Measurements from ENCODE around the gene NKX2-4.
"Not testable (repeated sequence)": the region's sequence is repeated elsewhere in the genome, so short reads cannot be mapped to it uniquely, and the experiment has no call there.

The NKX2-4 gene

DNA sequence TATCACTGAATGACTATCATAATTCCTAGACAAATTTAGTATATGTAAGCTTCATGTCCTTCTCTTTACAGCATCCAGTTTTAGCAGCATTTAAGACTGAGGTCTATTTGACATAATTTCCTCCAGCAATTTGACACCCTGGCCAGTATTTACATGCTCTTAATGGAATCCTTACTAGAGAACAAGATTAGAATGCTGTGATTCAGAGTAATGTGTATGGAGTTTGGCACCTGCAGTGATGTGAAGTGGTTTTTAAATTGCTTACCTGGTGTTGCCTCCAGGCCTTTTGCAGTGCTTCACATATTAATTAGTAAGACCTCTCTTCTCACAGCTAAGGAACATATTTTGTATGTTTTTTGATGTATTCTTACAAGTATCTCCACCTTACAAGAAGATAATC, 9.8 kb downstream of the NKX2-4 start:
- TF ChIP-seq POLR2A (IDR thresholded peaks at IDR 0.05; ENCODE audit: low read length) (no peak), GATA1 (IDR thresholded peaks at IDR 0.05; ENCODE audit: low read depth, low read length) (no peak)
- DNase-seq, result no peak

GRCh38 chr20:21386111-21386510, 11.2 kb downstream of the NKX2-4 start:
- TF ChIP-seq POLR2A (IDR thresholded peaks at IDR 0.05; ENCODE audit: low read length) (no peak), GATA1 (IDR thresholded peaks at IDR 0.05; ENCODE audit: low read depth, low read length) (no peak)
- DNase-seq, result no peak

DNA sequence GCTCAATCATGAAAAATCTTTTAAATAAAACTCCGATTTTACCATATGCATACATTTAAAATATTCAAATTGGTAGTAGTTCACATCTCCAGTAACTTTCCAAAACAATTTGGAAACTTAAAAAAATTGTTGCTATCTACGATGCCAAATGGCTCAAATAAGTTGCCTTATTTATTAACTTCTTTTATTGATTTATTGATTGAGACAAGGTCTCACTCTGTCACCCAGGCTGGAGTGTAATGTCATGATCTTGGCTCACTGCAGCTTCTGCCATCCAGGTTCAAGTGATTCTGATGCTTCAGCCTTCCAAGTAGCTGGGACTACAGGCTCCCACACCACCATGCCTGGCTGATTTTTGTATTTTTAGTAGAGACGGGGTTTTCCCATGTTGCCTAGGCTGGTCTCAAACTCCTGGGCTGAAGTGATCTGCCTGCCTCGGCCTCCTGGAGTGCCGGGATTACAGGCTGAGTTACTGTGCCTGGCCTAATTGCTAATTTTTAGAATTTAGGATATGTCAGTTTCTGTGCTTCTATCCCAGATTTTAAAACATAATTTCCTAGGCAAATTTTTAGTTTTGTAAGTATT, 12.9 kb downstream of the NKX2-4 start:
- TF ChIP-seq GATA1 (IDR thresholded peaks at IDR 0.05; ENCODE audit: low read depth, low read length), result no peak
- no peak for TF ChIP-seq POLR2A (IDR thresholded peaks at IDR 0.05; ENCODE audit: low read length)
- DNase-seq, result no peak

- TF ChIP-seq GATA1 (IDR thresholded peaks at IDR 0.05; ENCODE audit: low read depth, low read length), result no peak
- no peak for TF ChIP-seq POLR2A (IDR thresholded peaks at IDR 0.05; ENCODE audit: low read length)
- DNase-seq, result no peak
Measured at GRCh38 chr20:21381619-21382018, 15.7 kb downstream of the NKX2-4 start.

GRCh38 chr20:21380711-21381110, 16.6 kb downstream of the NKX2-4 start:
- no peak for DNase-seq
- no peak for TF ChIP-seq POLR2A (IDR thresholded peaks at IDR 0.05; ENCODE audit: low read length)
- no peak for TF ChIP-seq GATA1 (IDR thresholded peaks at IDR 0.05; ENCODE audit: low read depth, low read length)

DNA sequence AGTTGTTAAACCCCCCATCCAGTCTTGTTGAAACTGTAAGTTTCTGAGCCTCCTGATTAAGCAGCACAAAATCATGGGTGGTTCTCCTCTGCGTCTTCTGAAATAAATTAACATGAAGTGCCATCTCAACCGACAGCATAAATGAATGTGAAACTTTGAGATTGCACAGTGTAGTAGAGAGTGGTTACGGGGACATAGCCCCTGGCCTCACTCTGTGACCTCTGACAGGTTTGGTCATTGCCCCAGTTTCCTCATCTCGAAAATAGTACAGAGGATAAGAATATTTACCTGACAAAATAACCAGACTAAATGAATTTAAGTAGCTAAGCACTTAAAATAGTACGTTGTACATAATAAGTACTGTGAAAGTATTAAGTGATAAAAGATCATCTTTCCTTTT, 19.1 kb downstream of the NKX2-4 start:
- no peak for DNase-seq
- TF ChIP-seq GATA1 (IDR thresholded peaks at IDR 0.05; ENCODE audit: low read depth, low read length) (no peak), POLR2A (IDR thresholded peaks at IDR 0.05; ENCODE audit: low read length) (no peak)

- TF ChIP-seq GATA1 (IDR thresholded peaks at IDR 0.05; ENCODE audit: low read depth, low read length) (no peak), POLR2A (IDR thresholded peaks at IDR 0.05; ENCODE audit: low read length) (no peak)
- DNase-seq, result no peak
Measured at GRCh38 chr20:21377701-21378100, 19.6 kb downstream of the NKX2-4 start.

DNA sequence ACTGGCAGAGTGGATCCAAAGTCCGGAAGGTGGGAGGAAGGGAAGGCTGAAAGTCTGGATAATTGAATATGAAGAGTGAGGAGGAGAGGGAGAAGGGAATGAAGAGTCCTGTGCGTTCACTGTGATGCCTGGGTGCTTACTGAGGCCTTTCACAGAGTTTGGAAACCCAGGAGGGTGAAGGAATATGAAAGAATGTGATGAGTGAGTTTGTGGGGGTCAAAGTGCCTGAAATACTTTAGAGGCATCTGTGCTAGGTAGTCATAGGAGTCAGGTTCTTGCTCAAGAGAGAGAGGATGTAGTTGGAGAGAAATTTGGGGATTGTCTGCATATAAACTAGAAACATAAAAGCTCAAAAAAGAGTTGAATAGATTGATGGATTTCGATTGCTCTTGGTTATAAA, 20.7 kb downstream of the NKX2-4 start:
- TF ChIP-seq POLR2A (IDR thresholded peaks at IDR 0.05; ENCODE audit: low read length), result no peak
- TF ChIP-seq GATA1 (IDR thresholded peaks at IDR 0.05; ENCODE audit: low read depth, low read length), result no peak
- no peak for DNase-seq

DNA sequence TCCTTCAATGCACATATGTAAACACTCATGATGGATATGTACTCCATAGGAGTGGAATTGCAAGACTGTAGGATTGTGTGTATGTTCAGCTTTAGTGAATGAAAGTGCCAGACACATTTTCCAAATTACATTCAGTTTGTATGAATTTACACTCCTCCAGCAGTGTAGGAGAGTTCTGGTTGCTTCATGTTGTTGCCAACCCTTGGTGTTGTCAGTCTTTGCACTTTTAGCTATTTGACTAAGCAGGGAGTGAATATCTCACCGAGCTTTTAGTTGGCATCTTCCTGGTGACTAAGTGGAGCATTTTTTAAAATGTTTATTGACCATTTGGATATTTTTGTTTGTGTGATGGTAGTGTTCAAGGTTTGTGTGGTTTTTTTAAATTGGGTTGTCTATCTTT, 23.9 kb downstream of the NKX2-4 start:
- no peak for TF ChIP-seq GATA1 (IDR thresholded peaks at IDR 0.05; ENCODE audit: low read depth, low read length)
- TF ChIP-seq POLR2A (IDR thresholded peaks at IDR 0.05; ENCODE audit: low read length), result no peak
- no peak for DNase-seq

DNA sequence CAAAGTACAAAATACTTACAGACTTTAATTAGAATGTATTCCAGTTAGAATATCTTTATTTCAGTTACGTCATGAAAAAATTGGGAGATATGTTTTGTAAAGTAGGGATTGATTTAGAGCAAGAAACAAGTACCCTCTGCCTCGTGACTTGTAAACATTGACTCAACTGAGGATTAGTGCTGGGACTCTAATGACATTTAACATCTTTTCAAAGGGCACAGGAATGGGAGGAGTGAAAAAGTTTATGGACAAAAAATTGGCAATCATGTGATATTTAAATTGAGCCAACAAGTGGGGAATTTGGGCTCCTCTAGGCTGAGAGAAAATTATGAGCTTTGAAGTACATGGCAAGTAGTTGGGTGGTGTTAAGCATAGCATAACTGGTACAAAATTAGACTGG, 25.3 kb downstream of the NKX2-4 start:
- DNase-seq, result no peak
- no peak for TF ChIP-seq POLR2A (IDR thresholded peaks at IDR 0.05; ENCODE audit: low read length)
- TF ChIP-seq GATA1 (IDR thresholded peaks at IDR 0.05; ENCODE audit: low read depth, low read length), result no peak

DNA sequence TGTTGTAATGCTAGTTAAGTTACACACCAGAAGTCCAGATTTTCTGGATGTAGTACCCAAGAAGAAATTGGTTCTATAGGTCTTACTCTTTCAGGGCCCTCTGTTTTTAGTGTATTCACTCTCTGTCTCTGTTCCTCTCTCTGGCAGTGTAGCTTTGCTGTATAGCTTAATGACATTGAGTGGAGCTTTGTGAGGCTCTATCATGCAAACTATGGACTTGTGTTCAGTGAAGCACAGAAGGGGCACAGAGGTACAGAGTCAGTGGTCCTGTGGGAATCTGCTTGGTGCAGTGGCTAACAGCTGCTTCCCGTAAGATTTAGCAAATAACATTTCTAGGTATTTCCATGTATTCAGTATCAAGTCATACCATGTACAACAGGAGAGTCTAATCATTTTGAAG, 26.1 kb downstream of the NKX2-4 start:
- no peak for DNase-seq
- TF ChIP-seq POLR2A (IDR thresholded peaks at IDR 0.05; ENCODE audit: low read length) (no peak), GATA1 (IDR thresholded peaks at IDR 0.05; ENCODE audit: low read depth, low read length) (no peak)

DNA sequence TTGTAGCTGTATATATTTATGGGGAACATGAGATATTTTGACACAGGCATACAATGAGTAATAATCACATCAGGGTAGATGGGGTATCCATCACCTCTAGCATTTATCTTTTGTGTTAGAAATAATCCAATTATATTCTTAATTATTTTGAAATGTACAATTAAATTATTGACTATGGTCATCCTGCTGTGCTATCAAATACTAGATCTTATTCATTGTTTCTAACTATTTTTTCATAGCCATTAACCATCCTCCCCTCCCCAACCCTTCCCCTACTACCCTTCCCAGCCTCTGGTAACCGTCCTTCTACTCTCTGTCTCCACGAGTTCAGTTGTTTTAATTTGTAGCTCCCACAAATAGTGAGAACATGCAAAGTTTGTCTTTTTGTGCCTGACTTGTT, 28.5 kb downstream of the NKX2-4 start:
- DNase-seq, result no peak
- TF ChIP-seq GATA1 (IDR thresholded peaks at IDR 0.05; ENCODE audit: low read depth, low read length), result no peak
- TF ChIP-seq POLR2A (IDR thresholded peaks at IDR 0.05; ENCODE audit: low read length), result no peak

- not testable (repeated sequence) for DNase-seq
Measured at GRCh38 chr20:21366273-21366672, 31.1 kb downstream of the NKX2-4 start.

DNA sequence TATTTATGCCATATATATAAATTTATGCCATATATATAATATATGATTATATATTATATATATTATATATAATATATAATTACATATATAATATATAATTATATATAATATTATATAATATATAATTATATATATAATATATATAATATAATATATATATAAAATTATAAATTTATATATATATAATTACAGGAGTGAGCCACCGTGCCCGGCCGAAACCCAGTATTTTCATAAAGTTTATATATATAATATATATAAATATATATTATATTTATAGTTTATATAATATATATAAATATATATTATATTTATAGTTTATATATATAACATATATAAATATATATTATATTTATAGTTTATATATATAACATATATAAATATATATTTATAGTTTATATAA, 31.6 kb downstream of the NKX2-4 start:
- no peak for TF ChIP-seq GATA1 (IDR thresholded peaks at IDR 0.05; ENCODE audit: low read depth, low read length)
- no peak for DNase-seq

- TF ChIP-seq POLR2A (IDR thresholded peaks at IDR 0.05; ENCODE audit: low read length) (no peak), GATA1 (IDR thresholded peaks at IDR 0.05; ENCODE audit: low read depth, low read length) (no peak)
- no peak for DNase-seq
Measured at GRCh38 chr20:21364413-21364812, 32.9 kb downstream of the NKX2-4 start.

DNA sequence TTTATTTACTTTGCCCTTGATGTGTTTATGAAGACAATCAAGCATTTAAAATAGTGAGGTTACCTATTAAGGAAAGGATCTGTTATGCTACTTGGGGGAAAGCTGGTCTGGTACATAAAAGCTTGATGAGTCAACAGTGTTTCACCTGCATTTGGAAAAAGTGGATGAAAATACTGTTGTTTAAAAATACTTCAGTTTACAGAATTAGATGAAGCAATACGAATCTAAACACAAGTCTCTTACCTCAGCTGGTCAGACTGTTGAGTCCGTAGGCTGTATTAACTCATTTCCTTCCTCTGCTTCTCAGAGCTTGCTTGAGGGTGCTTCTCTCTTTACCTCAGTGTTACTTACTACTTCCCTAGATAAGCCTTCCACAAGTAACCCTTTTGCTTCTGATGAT, 36.1 kb downstream of the NKX2-4 start:
- TF ChIP-seq POLR2A (IDR thresholded peaks at IDR 0.05; ENCODE audit: low read length) (no peak), GATA1 (IDR thresholded peaks at IDR 0.05; ENCODE audit: low read depth, low read length) (no peak)
- no peak for DNase-seq

All from erythroblast (primary cell).